ENCODE data around the gene ZDHHC14.

Gene ZDHHC14

GRCh38 chr6:157492249-157492648 lies 111.3 kb downstream of the ZDHHC14 start:
- Histone ChIP-seq H3K36me3 (ENCODE audit: control insufficient read depth in 2 of 2, insufficient read depth in 2 of 2, low read length in 2 of 2) (no peaks in the 10 kb centered on the region), H3K27me3 (ENCODE audit: control insufficient read depth in 1 of 2, insufficient read depth in 2 of 2, low read length in 2 of 2) (no peaks in the 10 kb centered on the region), H3K9ac (ENCODE audit: low read length in 2 of 2) (no peak overlapping the region), H3K9me3 (ENCODE audit: control insufficient read depth in 2 of 2, low read length in 2 of 2) (peaks cover 0 to 3% of the 10 kb centered on the region in 2 donors), H3K4me1 (ENCODE audit: control insufficient read depth, insufficient read depth, low read length) (peaks cover 3% of the 10 kb centered on the region), H3K4me3 (ENCODE audit: low read length in 2 of 2) (no peak overlapping the region), H3K27ac (ENCODE audit: low read length) (no peak overlapping the region)

GRCh38 chr6:157492741-157493140 lies 111.8 kb downstream of the ZDHHC14 start:
- peaks cover 0 to 3% of the 10 kb centered on the region in 2 donors for H3K9me3 ChIP-seq (ENCODE audit: control insufficient read depth in 2 of 2, low read length in 2 of 2)
- no peaks in the 10 kb centered on the region for H3K36me3 ChIP-seq (ENCODE audit: control insufficient read depth in 2 of 2, insufficient read depth in 2 of 2, low read length in 2 of 2)
- no peak overlapping the region for H3K9ac ChIP-seq (ENCODE audit: low read length in 2 of 2)

GRCh38 chr6:157493173-157493572 lies 112.2 kb downstream of the ZDHHC14 start:
- no peak overlapping the region for H3K4me3 ChIP-seq (ENCODE audit: low read length in 2 of 2)
- no peak overlapping the region for H3K27ac ChIP-seq (ENCODE audit: low read length)
- H3K27me3 ChIP-seq (ENCODE audit: control insufficient read depth in 1 of 2, insufficient read depth in 2 of 2, low read length in 2 of 2) = no peaks in the 10 kb centered on the region
- no peak overlapping the region for H3K9ac ChIP-seq (ENCODE audit: low read length in 2 of 2)
- H3K4me1 ChIP-seq (ENCODE audit: control insufficient read depth, insufficient read depth, low read length) = peaks cover 1% of the 10 kb centered on the region
- peaks cover 0 to 3% of the 10 kb centered on the region in 2 donors for H3K9me3 ChIP-seq (ENCODE audit: control insufficient read depth in 2 of 2, low read length in 2 of 2)
- H3K36me3 ChIP-seq (ENCODE audit: control insufficient read depth in 2 of 2, insufficient read depth in 2 of 2, low read length in 2 of 2) = no peaks in the 10 kb centered on the region

More at GRCh38 chr6:157492741-157493140, 111.8 kb downstream of the ZDHHC14 start:
- H3K4me1 ChIP-seq (ENCODE audit: control insufficient read depth, insufficient read depth, low read length) = peaks cover 3% of the 10 kb centered on the region
- H3K27ac ChIP-seq (ENCODE audit: low read length) = no peak overlapping the region
- no peak overlapping the region for H3K4me3 ChIP-seq (ENCODE audit: low read length in 2 of 2)
- H3K27me3 ChIP-seq (ENCODE audit: control insufficient read depth in 1 of 2, insufficient read depth in 2 of 2, low read length in 2 of 2) = no peaks in the 10 kb centered on the region

- Histone ChIP-seq H3K36me3 (ENCODE audit: control insufficient read depth in 2 of 2, insufficient read depth in 2 of 2, low read length in 2 of 2) (no peaks in the 10 kb centered on the region), H3K9ac (ENCODE audit: low read length in 2 of 2) (no peak overlapping the region), H3K27me3 (ENCODE audit: control insufficient read depth in 1 of 2, insufficient read depth in 2 of 2, low read length in 2 of 2) (no peaks in the 10 kb centered on the region), H3K27ac (ENCODE audit: low read length) (no peak overlapping the region), H3K4me1 (ENCODE audit: control insufficient read depth, insufficient read depth, low read length) (no peaks in the 10 kb centered on the region), H3K4me3 (ENCODE audit: low read length in 2 of 2) (no peak overlapping the region), H3K9me3 (ENCODE audit: control insufficient read depth in 2 of 2, low read length in 2 of 2) (peaks cover 0 to 3% of the 10 kb centered on the region in 2 donors)
Observed at GRCh38 chr6:157493576-157493975, 112.6 kb downstream of the ZDHHC14 start.

- H3K27ac ChIP-seq (ENCODE audit: low read length) = no peak overlapping the region
- no peaks in the 10 kb centered on the region for H3K27me3 ChIP-seq (ENCODE audit: control insufficient read depth in 1 of 2, insufficient read depth in 2 of 2, low read length in 2 of 2)
- peaks cover 0 to 3% of the 10 kb centered on the region in 2 donors for H3K9me3 ChIP-seq (ENCODE audit: control insufficient read depth in 2 of 2, low read length in 2 of 2)
- H3K4me3 ChIP-seq (ENCODE audit: low read length in 2 of 2) = no peak overlapping the region
- no peaks in the 10 kb centered on the region for H3K36me3 ChIP-seq (ENCODE audit: control insufficient read depth in 2 of 2, insufficient read depth in 2 of 2, low read length in 2 of 2)
- H3K4me1 ChIP-seq (ENCODE audit: control insufficient read depth, insufficient read depth, low read length) = no peaks in the 10 kb centered on the region
- no peak overlapping the region for H3K9ac ChIP-seq (ENCODE audit: low read length in 2 of 2)
Observed at GRCh38 chr6:157494132-157494710, 113.2 kb downstream of the ZDHHC14 start.

GRCh38 chr6:157496534-157497095 lies 115.6 kb downstream of the ZDHHC14 start:
- no peak overlapping the region for H3K9ac ChIP-seq (ENCODE audit: low read length in 2 of 2)
- H3K4me3 ChIP-seq (ENCODE audit: low read length in 2 of 2) = no peak overlapping the region
- H3K27me3 ChIP-seq (ENCODE audit: control insufficient read depth in 1 of 2, insufficient read depth in 2 of 2, low read length in 2 of 2) = no peaks in the 10 kb centered on the region
- H3K27ac ChIP-seq (ENCODE audit: low read length) = no peak overlapping the region
- H3K4me1 ChIP-seq (ENCODE audit: control insufficient read depth, insufficient read depth, low read length) = no peaks in the 10 kb centered on the region
- H3K36me3 ChIP-seq (ENCODE audit: control insufficient read depth in 2 of 2, insufficient read depth in 2 of 2, low read length in 2 of 2) = no peaks in the 10 kb centered on the region
- peaks cover 0 to 3% of the 10 kb centered on the region in 2 donors for H3K9me3 ChIP-seq (ENCODE audit: control insufficient read depth in 2 of 2, low read length in 2 of 2)

DNA sequence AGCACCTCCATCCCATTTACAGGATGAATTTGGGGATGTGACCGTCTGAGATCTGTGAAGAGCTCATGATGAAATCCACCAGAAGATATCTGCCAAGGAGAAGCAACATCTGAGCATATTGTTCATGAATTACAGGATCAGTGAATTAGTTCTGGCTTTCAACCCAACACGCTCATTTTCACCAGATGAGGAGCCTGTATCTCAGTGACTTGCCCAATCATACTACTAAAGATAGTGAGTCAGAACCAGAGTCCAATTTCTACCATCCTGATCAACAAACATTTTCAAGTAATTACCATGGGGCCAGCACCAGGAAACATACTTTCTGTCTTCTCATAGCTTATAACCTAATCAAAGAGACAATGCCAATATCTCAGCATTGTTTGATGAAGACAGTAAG lies 116.6 kb downstream of the ZDHHC14 start:
- Histone ChIP-seq H3K4me1 (ENCODE audit: control insufficient read depth, insufficient read depth, low read length) (no peaks in the 10 kb centered on the region), H3K27me3 (ENCODE audit: control insufficient read depth in 1 of 2, insufficient read depth in 2 of 2, low read length in 2 of 2) (no peaks in the 10 kb centered on the region), H3K9ac (ENCODE audit: low read length in 2 of 2) (no peak overlapping the region)

GRCh38 chr6:157498817-157499216 lies 117.8 kb downstream of the ZDHHC14 start:
- peaks cover 0 to 3% of the 10 kb centered on the region in 2 donors for H3K9me3 ChIP-seq (ENCODE audit: control insufficient read depth in 2 of 2, low read length in 2 of 2)
- no peak overlapping the region for H3K9ac ChIP-seq (ENCODE audit: low read length in 2 of 2)
- H3K27ac ChIP-seq (ENCODE audit: low read length) = no peak overlapping the region

More for the DNA sequence above, 116.6 kb downstream of the ZDHHC14 start:
- H3K9me3 ChIP-seq (ENCODE audit: control insufficient read depth in 2 of 2, low read length in 2 of 2) = peaks cover 0 to 3% of the 10 kb centered on the region in 2 donors
- H3K36me3 ChIP-seq (ENCODE audit: control insufficient read depth in 2 of 2, insufficient read depth in 2 of 2, low read length in 2 of 2) = no peaks in the 10 kb centered on the region
- H3K4me3 ChIP-seq (ENCODE audit: low read length in 2 of 2) = no peak overlapping the region
- no peak overlapping the region for H3K27ac ChIP-seq (ENCODE audit: low read length)

GRCh38 chr6:157500022-157500421 lies 119.0 kb downstream of the ZDHHC14 start:
- Histone ChIP-seq H3K36me3 (ENCODE audit: control insufficient read depth in 2 of 2, insufficient read depth in 2 of 2, low read length in 2 of 2) (no peaks in the 10 kb centered on the region), H3K27ac (ENCODE audit: low read length) (no peak overlapping the region), H3K9me3 (ENCODE audit: control insufficient read depth in 2 of 2, low read length in 2 of 2) (peaks cover 0 to 3% of the 10 kb centered on the region in 2 donors), H3K9ac (ENCODE audit: low read length in 2 of 2) (no peak overlapping the region), H3K4me3 (ENCODE audit: low read length in 2 of 2) (no peak overlapping the region), H3K27me3 (ENCODE audit: control insufficient read depth in 1 of 2, insufficient read depth in 2 of 2, low read length in 2 of 2) (no peaks in the 10 kb centered on the region), H3K4me1 (ENCODE audit: control insufficient read depth, insufficient read depth, low read length) (no peaks in the 10 kb centered on the region)

More at GRCh38 chr6:157498817-157499216, 117.8 kb downstream of the ZDHHC14 start:
- Histone ChIP-seq H3K4me3 (ENCODE audit: low read length in 2 of 2) (no peak overlapping the region), H3K27me3 (ENCODE audit: control insufficient read depth in 1 of 2, insufficient read depth in 2 of 2, low read length in 2 of 2) (no peaks in the 10 kb centered on the region), H3K36me3 (ENCODE audit: control insufficient read depth in 2 of 2, insufficient read depth in 2 of 2, low read length in 2 of 2) (no peaks in the 10 kb centered on the region), H3K4me1 (ENCODE audit: control insufficient read depth, insufficient read depth, low read length) (no peaks in the 10 kb centered on the region)

DNA sequence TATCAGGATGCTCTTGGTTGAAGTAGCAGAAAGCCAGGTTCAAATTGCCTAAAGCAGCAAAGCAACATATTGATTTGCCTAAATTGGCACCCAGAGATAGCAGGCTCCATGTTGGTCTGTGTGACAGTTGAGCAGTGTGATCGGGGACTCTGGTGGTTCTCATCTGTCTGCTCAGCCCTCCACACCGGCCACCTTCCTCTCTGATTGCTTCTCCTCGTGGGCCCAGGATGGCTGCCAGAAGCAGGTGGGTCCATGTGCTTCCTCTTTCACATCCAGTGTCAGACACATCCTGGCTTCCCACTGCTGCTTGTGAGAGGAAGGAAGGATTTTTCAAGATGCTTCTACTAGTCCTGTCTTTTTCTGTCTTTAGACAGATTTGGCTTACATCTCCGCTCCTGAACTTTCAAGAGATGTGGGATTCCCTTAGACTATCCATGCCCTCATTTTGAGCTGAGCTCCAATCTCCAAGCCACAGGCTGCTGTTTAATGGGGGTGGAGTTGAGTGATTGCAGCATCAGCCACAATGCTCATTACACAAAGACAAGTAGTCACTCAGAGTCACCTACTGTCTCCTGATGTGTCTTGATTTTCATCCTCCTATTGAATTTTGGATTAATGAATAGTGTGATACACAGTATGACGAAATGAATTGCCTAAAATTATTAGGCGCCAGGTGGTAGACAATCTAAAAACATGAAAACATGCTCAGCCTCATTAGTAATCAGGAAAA lies 122.2 kb downstream of the ZDHHC14 start:
- H3K4me3 ChIP-seq (ENCODE audit: low read length in 2 of 2) = no peak overlapping the region

More for the DNA sequence above, 122.2 kb downstream of the ZDHHC14 start:
- H3K36me3 ChIP-seq (ENCODE audit: control insufficient read depth in 2 of 2, insufficient read depth in 2 of 2, low read length in 2 of 2) = no peaks in the 10 kb centered on the region
- H3K4me1 ChIP-seq (ENCODE audit: control insufficient read depth, insufficient read depth, low read length) = no peaks in the 10 kb centered on the region
- no peaks in the 10 kb centered on the region for H3K27me3 ChIP-seq (ENCODE audit: control insufficient read depth in 1 of 2, insufficient read depth in 2 of 2, low read length in 2 of 2)
- peaks cover 0 to 5% of the 10 kb centered on the region in 2 donors for H3K9me3 ChIP-seq (ENCODE audit: control insufficient read depth in 2 of 2, low read length in 2 of 2)
- no peak overlapping the region for H3K27ac ChIP-seq (ENCODE audit: low read length)
- no peak overlapping the region for H3K9ac ChIP-seq (ENCODE audit: low read length in 2 of 2)
